KBM-7 (cell line): ENCODE measurements around the gene MARK3.
A peak's percentile ranks its signal among the peaks of the same experiment; 100 is the strongest.

Experiments used
- DNase-seq: peaks from one replicate; pipeline ENCODE4 v3.0.0-alpha.2; 2015
- in situ Hi-C: fragments of 300-500 bp; cut with MboI; formaldehyde crosslinking; loops from 2 replicates; pipeline ENCODE4 v1.14.3; 2020; ENCODE audit warnings: low sequenced_read_pairs, low pct_unique_long_range_greater_than_20kb, mixed read lengths

MARK3 gene

DNA sequence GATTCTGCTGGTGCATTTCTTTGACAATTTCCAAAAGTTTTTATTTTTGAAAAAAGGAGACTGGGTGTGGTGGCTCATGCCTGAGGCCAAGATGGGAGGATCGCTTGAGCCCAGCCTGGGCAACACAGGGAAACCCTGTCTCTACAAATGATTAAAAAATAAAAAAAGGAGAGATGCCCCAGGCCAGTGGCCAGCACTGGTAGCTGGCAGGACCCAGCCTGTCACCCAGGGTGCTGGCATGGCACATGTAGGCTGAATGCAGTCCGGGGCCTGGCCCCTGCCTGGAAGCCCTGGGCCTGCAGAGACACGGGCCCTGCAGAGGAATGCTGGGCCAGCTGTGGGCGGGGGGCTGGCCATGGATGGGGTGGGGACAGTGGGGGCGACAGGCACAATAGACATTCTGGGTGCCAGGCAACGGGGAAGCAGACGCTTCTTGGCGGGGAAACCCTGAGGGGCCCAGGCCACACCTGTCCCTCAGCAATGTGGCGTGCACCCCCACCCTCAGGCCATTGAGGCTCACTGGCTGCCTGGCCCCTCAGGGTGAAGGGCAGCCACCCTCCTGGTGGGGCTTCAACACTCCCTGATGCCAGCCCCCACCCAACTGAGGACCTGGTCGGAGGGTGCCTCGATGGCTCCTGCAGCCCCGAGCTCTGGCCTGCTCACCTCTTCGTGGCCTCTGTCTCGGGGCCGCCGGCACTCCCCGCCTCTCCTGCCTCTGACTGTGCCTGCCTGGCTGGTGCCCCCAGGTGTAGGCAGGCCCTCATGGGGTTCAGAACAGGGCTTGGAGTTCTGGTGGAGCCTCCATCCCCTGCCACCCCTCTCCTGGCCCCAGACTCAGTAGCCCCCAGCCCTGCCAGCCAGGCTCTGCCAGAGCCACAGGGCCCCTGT, 155.8 kb downstream of the MARK3 start:
- in situ Hi-C loops, result no loop called here
- DNase-seq, result no peak

DNA sequence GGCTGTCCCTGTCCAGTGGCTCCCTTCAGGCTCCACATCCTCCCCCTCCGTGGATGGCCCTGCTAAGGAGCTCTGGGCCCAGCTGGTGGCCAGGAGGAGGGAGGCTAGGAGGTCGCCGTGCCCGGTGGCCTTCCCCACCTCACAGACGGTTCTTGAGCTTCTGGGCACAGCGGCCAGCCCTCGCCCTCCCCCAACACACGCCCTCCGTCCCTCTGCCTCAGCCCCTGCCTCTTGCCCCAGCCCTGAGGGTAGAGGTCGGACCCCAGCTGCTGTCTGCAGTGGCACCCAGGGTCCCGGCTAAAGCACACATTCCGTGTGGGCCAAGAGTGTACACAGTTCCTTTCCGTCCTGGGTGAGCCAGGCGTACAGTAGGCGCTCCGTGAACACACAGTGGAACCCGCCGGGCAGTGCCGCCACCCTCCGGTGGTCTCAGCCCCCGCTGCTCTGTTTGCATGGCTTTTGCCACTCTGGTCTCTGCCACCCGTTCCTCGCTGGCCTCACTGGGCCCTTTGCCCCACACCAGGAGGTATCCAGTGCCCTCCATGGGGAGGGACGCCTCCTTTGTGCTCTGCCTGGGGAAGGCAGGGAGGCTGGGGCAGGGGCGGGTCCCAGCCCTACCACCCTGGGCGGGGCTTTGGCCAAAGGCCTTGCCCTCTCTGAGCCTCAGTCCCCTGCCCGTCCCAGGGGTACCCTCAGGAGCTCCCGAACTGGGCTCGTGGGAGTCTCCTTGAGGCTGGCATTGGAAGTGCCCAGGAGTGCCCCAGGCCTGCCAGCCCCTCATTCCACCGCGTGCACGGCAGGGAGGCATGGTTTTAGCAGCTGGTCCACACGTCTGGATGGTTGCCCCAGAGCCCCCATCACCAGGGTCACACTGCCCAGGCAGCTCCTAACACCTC, 156.7 kb downstream of the MARK3 start:
- in situ Hi-C loops, result no loop called here
- DNase-seq, result no peak

DNA sequence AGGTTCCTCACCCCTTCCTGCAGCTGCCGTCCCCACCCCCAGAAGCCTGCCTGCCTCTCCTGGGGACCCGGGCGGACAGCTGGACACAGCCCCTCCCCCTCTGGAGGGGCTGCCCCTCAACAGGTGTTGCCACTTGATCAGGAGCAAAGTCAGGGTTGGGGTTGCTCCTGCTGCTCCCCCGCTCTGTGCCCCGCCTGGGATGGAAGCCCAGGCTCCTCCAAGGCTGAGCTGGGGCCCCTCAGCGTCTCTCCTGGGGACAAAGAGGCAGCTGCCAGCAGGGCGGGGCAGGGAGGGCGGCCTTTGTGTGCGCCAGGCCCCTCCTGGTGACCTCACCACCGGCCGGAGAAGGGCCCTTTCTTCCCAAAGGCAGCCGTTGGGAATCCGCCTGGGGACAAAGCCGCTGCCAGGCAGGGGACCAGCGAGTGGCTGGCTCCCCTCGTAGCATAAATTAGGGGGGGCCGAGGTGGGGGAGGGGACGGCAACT, 157.4 kb downstream of the MARK3 start:
- in situ Hi-C loops, result no loop called here
- no peak for DNase-seq

DNA sequence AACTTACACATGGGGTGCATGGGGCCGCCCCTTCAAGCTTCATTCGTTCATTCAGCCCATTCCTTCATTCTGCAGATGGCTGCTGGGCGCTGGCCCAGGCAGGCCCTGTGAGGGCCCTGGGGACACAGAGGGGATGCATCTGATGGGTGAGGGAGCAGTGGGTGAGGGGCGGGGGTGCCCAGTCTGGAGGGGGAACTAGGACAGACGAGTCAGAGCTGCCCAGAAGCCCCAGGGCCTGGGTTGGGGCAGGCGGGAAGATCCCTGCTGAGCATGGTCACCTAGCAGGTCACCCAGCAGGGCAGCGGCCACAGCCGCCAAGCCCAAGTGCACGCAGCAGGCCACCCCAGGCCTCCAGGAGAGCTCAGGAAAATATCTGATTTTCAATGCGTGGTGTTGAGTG, 157.9 kb downstream of the MARK3 start:
- no peak for DNase-seq
- in situ Hi-C loops, result no loop called here

DNA sequence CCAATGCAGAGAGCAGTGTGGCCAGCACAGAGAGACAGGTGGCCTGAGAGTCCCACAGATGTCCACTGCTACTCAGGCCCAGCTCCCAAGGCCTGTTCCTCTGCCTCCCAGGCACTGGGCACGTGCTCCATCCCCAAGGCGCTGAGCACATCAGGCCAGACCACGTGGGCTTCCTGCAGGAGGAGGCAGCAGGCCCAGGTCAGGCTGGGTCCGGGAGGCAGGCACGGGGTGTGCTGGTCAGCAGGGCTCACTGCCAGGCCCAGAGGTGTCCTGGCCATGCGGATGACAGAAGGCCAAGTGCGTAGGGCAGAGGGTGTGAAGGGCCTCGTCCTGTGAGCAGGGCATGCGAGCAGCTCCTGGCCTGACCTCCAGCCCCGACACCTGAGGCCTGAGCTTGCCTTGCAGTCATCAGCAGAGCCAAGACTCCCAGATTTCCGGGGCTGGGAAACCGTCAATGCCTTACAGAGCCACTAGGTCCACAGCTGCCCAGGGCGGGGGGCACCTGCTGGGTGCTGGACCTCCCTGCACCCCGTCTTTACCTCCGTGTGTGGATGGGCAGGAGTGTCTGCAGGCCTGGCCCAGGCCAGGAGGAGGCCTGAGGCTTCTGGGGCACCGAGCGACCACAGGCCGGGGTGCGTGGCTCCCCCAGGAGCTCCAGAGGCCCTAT, 158.6 kb downstream of the MARK3 start:
- no peak for DNase-seq
- in situ Hi-C loops, result no loop called here

DNA sequence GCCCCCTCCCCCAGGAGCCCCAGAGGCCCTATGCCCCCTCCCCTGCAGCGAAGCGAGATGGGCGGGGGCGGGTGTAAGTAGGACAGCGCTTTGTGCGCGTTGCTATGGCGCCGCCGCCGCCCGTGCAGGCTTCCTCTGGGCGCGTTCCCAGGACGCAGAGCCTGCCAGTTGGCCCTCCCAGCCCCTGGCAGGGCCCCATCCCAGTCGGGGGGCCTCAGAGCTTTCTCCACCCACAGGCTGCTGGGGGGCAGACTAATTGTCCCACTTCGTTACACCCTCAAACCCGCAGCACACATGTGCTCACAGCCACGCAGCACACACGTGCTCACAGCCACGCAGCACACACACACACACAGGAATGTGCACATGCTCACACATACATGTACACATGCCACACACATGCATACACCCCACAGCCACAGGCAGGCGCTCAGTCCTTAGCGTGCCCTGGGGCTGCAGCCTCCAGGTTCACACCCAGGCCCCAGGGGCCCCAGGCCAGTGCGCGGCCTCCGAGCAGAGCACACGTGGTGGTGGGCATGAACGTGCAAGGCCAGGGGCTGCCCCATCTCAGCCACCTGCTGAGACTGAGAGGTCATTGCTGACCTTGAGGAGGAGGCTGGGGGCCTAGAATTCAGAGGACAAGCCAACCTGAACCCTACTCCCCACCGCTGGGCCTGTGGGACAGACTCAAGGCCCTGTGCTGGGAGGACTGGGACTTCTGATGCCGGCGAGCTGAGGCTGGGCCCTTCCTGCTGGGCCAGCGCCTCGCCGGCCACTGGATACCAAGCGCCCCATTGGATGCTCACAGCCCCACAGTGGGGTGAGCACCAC, 159.4 kb downstream of the MARK3 start:
- in situ Hi-C loops, result no loop called here
- DNase-seq, result no peak

DNA sequence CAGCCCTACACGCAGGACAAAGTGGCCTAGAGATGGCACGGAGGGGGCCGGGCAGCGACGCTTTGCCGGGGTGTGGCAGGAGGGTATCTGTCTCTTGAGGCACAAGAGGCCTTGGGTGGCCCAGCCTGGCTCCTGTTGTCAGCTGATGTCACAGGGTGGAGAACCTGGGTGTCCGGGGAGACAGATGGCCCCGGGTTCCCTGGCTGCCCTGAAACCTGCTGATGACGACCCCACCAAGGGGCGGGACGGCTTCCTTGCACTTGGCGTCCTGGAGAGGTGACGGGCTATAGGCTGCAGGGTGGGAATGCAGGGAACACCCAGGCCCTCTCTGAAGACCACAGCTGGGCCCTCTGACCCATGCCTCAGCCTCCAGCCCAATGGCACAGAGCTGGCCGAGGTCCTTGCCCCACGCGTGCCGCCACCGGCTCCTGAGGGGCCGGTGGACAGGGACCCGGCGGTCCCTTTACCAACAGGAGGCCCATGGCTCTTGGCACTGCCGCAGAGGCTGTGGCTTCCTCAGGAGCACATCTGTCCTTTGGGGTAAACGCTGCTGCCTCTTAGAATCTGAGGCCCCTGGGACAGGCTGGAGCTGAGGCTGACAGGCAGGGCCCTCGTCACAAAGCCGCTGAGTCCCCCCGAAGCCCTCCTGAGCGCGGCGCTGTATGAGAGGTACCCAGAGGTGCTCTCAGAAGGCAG, 160.2 kb downstream of the MARK3 start:
- DNase-seq, result no peak
- in situ Hi-C loops, result no loop called here

DNA sequence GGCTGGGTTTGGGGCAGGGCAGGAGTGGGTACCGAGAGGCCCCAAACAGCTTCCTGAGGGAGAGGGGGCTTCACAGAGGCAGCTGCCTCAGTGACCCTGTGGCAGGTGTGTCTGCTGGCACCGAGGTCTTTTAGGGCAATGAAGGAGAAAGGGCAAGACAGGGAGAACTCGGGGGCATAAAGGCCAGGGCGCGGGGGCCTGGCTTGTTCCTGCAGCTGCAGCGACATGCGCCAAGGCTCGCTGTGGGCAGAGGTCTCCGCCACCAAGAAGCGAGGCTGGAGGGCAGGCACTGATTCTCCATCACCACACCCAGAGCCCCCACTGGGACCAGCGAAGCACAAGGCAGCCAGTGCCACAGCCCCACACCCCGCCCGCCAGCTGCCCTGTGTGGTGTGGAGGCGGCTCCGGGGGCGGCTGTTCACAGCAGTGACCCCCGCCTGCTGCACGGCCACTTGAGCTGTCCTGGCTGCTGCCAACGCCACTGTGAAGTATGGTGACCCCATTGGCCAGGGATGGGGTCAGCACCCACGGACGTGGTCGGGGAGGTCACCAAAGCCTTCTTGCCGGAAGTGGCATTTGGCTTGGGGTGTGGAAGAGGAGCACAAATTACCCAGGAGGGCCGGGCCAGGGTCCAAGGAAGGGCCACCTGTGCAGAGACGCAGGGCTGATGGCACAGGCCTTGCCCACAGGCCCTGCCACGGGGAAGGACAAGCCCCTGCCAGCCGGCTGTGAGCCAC, 160.9 kb downstream of the MARK3 start:
- no peak for DNase-seq
- in situ Hi-C loops, result no loop called here

DNA sequence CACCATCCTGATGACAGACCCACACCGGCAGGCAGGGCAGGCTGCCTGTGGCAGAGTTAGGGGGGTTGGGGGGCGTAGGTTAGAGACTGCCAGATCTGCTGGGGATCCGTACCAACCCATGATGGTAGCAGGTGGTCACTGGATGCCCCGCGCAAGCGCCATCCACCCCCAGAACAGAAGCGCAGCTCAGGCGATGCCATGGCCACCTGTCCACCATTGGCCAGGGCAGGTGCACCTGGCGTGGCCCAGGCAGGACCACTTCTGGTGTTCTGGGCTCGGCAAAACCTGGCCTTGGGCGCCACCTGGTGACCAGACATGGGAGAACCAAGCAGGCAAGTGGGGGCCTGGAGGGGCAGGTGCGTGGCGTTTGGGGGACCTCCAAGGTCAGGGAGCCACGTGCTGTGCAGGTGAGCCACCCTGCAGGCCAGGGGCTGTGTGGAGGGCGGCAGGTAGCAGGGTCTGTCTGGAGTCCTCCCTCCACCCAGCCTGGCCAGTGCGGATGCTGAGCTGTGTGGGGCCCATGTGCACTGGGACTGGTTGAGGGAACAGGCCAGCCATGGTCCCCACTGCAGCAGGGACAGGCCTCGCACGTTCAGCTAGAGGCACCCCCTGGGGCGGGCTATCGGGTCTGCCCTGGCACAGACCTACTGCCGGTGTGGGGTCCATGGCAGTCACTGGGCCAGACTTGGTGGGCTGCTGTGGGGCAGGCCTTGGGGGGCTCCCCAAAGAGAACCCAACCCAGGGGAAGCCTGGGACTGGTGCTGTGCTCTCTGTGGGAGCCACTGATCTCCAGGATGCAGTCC, 161.6 kb downstream of the MARK3 start:
- in situ Hi-C loops, result no loop called here
- peak; percentile 62 for DNase-seq

DNA sequence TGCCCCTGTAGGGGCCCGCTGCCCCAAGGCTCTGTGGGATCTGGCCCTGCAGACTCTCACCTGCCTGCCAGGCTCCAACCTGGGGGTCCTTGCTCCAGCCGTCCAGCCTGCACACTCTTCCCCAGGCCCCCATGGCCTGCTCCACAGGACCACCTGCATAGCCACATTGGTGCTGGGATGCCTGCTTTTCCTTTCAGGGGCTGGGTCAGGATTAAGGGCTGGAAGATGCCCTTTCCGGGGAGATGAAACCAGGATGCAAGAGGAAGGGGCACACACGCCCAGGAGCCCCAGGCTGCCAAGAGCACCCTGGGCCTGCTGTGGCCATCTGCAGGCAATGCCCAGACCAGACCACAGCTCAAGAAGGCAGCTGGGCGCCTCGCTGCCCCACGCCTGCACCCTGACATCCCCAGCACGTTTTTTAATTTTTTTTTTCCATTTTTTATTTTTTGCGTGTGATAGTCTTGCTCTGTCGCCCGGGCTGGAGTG, 162.3 kb downstream of the MARK3 start:
- no peak for DNase-seq
- in situ Hi-C loops, result no loop called here

DNA sequence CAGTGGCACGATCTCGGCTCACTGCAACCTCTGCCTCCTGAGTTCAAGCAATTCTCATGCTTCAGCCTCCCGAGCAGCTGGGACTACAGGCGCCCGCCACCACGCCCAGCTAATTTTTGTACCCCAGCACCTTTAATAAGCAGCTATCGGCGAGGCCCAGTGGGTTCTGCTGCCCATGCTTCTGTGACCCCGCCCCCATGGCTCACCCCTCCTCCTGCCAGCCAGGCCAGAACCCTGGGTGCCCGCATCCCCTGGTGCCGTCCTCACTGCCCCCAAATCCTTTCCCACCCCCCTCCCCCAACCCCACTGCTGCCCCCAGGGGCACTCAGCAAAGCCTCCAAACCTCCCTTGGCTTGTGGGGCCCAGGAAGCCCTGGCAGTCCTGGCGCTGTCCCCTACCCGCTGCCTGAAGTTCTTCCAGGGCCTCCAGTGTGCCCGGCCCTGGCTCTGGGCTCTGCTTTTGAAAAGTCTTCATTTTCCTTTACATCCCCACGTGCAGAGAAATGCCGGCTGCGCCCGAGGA, 162.8 kb downstream of the MARK3 start:
- no peak for DNase-seq
- in situ Hi-C loops, result no loop called here

DNA sequence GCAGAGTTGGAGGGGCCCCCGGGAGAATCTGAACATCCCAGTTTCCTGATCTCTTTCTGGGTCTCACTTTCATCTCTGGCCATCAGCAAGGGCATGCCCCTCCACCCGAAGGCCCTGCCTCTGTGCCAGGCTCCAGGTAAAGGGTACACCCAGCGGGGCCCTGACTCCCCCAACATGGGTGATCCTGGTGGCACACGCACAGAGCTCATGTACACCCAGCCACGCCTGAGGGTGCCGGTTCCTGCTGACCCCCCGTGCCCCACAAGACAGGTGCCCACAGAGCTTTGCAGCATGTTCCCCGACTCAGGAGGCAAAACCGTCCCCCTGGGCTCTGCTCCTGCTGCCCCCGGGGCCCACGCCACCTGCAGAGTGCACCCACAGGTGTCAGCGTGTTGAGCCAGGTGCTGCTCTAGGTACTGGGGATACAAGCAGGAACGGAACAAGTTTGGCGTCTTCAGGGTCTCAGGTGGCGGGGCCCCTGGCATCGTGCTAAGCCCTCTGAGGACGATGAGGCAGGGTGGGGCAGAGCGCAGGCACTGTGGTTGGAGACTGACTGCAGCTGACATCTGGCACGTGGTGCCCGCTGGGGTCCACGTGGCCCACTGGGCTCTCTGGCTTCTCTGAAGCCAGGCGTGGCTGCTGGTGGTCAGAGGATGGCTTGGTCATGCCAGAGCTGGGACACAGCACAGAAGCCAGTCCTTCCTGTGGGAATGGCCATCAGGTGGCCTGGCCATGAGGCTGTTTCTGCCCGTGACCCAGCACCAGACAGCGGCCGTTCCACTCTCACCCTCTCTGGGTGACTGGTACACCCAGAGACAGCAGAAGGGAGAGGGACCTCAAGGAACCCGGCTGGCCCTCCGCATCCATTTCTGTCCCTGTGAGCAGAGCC, 163.5 kb downstream of the MARK3 start:
- in situ Hi-C loops, result no loop called here
- DNase-seq, result no peak

DNA sequence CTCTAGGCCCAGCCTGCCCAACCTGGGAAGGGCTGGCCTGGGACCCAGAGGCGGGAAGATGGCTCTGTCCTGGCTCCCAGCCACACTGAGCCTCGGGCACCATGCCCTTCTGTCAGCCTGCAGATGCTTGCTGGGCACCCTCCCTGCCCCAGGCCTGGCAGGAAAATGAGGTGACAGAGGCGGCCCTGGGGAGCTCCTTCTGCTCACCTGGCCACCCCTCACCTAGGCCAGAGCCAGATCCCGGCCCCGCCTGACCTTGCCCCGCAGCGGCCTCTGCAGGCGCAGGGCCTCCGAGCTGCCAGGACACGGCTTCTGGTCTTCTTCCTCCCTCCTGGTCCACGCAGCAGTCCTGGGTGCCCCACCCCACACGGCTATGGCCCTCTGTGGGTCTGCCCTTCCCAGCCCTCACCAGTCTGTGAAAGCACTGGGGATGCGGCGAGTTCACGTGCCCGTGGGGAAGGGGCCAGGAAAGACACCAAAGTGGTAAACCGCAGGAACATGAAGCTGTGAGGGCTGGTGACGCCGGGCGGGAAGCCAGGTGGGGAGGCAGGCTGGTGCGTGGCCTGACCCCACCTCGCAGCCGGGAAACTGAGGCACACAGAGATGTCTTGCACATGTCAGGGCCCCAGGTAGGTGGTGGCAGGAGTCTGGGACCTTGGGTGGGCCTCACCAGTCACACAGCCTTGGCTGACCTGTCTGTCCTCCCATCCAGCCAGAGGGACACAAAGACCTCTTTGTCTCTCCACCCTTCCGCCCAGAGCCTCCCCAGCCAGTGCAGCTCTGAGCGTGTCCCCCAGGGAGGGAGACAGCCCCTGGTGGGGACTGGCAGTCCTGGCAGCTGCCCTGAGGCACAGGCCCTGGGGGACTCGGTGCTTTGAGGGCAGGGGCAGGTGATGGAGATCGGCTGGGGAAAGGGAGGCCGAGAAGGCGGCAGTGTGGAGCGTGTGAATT, 164.4 kb downstream of the MARK3 start:
- in situ Hi-C loops, result no loop called here
- DNase-seq, result no peak

DNA sequence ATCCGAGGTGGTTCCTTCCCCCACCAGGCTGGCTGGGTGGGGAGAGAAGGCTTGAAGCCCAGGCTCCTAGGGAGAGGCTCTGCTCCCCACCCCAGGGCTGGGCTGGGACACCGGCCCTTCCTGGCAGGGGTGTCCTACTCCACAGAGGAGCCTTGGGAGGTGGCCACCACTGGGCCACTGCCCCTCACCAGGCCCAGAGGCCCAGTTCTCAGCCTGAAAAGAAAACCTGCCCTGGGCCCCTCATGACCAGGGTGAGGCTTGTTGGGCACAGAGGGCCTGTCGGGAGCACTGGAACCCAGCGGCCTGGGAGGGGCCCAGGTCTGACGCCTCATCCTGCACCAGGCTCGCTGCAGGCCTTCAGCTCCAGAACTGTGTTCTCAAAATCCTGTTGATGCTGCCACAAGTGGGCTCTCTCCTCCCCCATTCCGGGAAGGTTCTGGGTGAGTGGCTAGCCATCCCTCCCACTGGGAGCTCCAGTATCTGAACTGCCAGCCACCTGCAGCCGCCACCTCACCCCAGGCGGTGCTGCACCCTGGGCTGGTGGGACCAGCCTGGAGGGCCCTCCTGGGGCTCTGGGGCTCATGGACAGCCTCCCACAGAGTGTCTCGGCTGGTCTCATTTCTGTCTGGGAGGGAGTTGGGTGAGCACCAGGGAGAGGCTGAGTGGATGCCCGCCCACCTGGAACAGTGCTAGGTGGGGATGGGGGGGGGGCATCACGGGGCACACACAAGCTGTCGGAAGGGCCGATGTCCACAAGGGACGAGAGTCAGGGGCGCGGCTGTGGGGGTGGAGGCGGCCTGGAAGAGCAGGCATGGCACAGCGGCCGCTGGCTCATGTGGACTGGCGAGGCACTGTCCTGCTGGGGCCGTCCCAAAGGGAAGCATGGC, 165.5 kb downstream of the MARK3 start:
- in situ Hi-C loops, result no loop called here

More for the DNA sequence above, 165.5 kb downstream of the MARK3 start:
- DNase-seq, result no peak
